Globus pallidus (tissue), 1 donor: ENCODE data around the gene TM9SF3.

Experiments used
- DNase-seq: peaks from one replicate; pipeline ENCODE4 v3.0.0-alpha.2; 2015; ENCODE audit warnings: low spot score

TM9SF3 gene

GRCh38 chr10:96509017-96509641 is 77.7 kb downstream of the TM9SF3 start:
- DNase-seq, result no peak

GRCh38 chr10:96507044-96507443 is 79.8 kb downstream of the TM9SF3 start:
- DNase-seq, result no peak

- DNase-seq, result no peak
Observed at GRCh38 chr10:96505150-96506136, 81.4 kb downstream of the TM9SF3 start.

GRCh38 chr10:96502561-96503282 is 84.1 kb downstream of the TM9SF3 start:
- DNase-seq, result no peak

GRCh38 chr10:96501985-96502384 is 84.8 kb downstream of the TM9SF3 start:
- DNase-seq, result no peak

- no peak for DNase-seq
Observed at GRCh38 chr10:96500519-96500918, 86.3 kb downstream of the TM9SF3 start.

- DNase-seq, result no peak
Observed at GRCh38 chr10:96500050-96500449, 86.8 kb downstream of the TM9SF3 start.

- no peak for DNase-seq
Observed at GRCh38 chr10:96497391-96497790, 89.4 kb downstream of the TM9SF3 start.

- DNase-seq, result no peak
Observed at GRCh38 chr10:96496281-96496925, 90.4 kb downstream of the TM9SF3 start.

- DNase-seq, result no peak
Observed at GRCh38 chr10:96495544-96495943, 91.3 kb downstream of the TM9SF3 start.

GRCh38 chr10:96494694-96495093 is 92.1 kb downstream of the TM9SF3 start:
- no peak for DNase-seq

- DNase-seq, result no peak
Observed at GRCh38 chr10:96493871-96494525, 92.8 kb downstream of the TM9SF3 start.

GRCh38 chr10:96493254-96493653 is 93.6 kb downstream of the TM9SF3 start:
- DNase-seq, result no peak

GRCh38 chr10:96491303-96491702 is 95.5 kb downstream of the TM9SF3 start:
- no peak for DNase-seq

- DNase-seq, result no peak
Observed at GRCh38 chr10:96488161-96488935, 98.5 kb downstream of the TM9SF3 start.

- no peak for DNase-seq
Observed at GRCh38 chr10:96482815-96483588, 103.8 kb downstream of the TM9SF3 start.

GRCh38 chr10:96478355-96478754 is 108.5 kb downstream of the TM9SF3 start:
- DNase-seq, result no peak

GRCh38 chr10:96473866-96474265 is 112.9 kb downstream of the TM9SF3 start:
- DNase-seq, result no peak

- DNase-seq, result peak; percentile 84
Observed at GRCh38 chr10:96470116-96470743, 116.6 kb downstream of the TM9SF3 start.
